IPS-11a (cell line): ENCODE results near the gene MAST2.
"Not testable (repeated sequence)": the region's sequence is repeated elsewhere in the genome, so short reads cannot be mapped to it uniquely, and the experiment has no call there.

Experiments
- H3K4me3 ChIP-seq: one replicate; pipeline ENCODE4 v1.5.1; 2013; ENCODE audit warnings: low read depth, low read length, control low read depth

The MAST2 gene

GRCh38 chr1:46056325-46056724 lies 252.9 kb downstream of the MAST2 start:
- no peak overlapping the region for H3K4me3 ChIP-seq

GRCh38 chr1:46057215-46057614 lies 253.8 kb downstream of the MAST2 start:
- H3K4me3 ChIP-seq, result not testable (repeated sequence)

GRCh38 chr1:46057781-46058180 lies 254.4 kb downstream of the MAST2 start:
- H3K4me3 ChIP-seq, result no peak overlapping the region

GRCh38 chr1:46058936-46059335 lies 255.5 kb downstream of the MAST2 start:
- no peak overlapping the region for H3K4me3 ChIP-seq

GRCh38 chr1:46061146-46061545 lies 257.7 kb downstream of the MAST2 start:
- H3K4me3 ChIP-seq, result no peak overlapping the region

- no peak overlapping the region for H3K4me3 ChIP-seq
These were observed 259.4 kb downstream of the MAST2 start for GRCh38 chr1:46062651-46063319.

- no peak overlapping the region for H3K4me3 ChIP-seq
These were observed 261.3 kb downstream of the MAST2 start for GRCh38 chr1:46064708-46065107.

GRCh38 chr1:46065405-46065804 lies 262.0 kb downstream of the MAST2 start:
- H3K4me3 ChIP-seq, result no peak overlapping the region

- H3K4me3 ChIP-seq, result no peak overlapping the region
These were observed 264.2 kb downstream of the MAST2 start for GRCh38 chr1:46067652-46068051.

GRCh38 chr1:46068525-46068924 lies 265.1 kb downstream of the MAST2 start:
- H3K4me3 ChIP-seq, result no peak overlapping the region

- H3K4me3 ChIP-seq, result no peak overlapping the region
These were observed 266.9 kb downstream of the MAST2 start for GRCh38 chr1:46070164-46070814.

- no peak overlapping the region for H3K4me3 ChIP-seq
These were observed 269.6 kb downstream of the MAST2 start for GRCh38 chr1:46072975-46073374.

- no peak overlapping the region for H3K4me3 ChIP-seq
These were observed 272.9 kb downstream of the MAST2 start for GRCh38 chr1:46076343-46076742.

GRCh38 chr1:46077644-46078043 lies 274.2 kb downstream of the MAST2 start:
- no peak overlapping the region for H3K4me3 ChIP-seq

- H3K4me3 ChIP-seq, result no peak overlapping the region
These were observed 276.8 kb downstream of the MAST2 start for GRCh38 chr1:46080257-46080656.

GRCh38 chr1:46081206-46081605 lies 277.8 kb downstream of the MAST2 start:
- no peak overlapping the region for H3K4me3 ChIP-seq

- no peak overlapping the region for H3K4me3 ChIP-seq
These were observed 278.2 kb downstream of the MAST2 start for GRCh38 chr1:46081619-46082018.

GRCh38 chr1:46083579-46083978 lies 280.2 kb downstream of the MAST2 start:
- no peak overlapping the region for H3K4me3 ChIP-seq

GRCh38 chr1:46084553-46085451 lies 281.4 kb downstream of the MAST2 start:
- no peak overlapping the region for H3K4me3 ChIP-seq
